ENCODE data around the gene MGMT. TPM values are rescaled to one million over a fixed set of nuclear protein-coding genes. Genes with fewer than 3 reads are reported as not detected.

MGMT gene
- total and polyA plus RNA-seq, 2 of the 4 experiments (the other 2 are of a cell fraction), result 11.5 to 17.8 TPM

- no peak for TF ChIP-seq RFX5 (IDR thresholded peaks at IDR 0.05; ENCODE audit: low read depth, low read length)
Observed at GRCh38 chr10:129765664-129766550, 298.9 kb downstream of the MGMT start (continued).

GRCh38 chr10:129766611-129767550, 299.8 kb downstream of the MGMT start:
- H3K14ac ChIP-seq (replicated peaks; ENCODE audit: low read depth, low read length), result no peak overlapping the region
- no peak overlapping the region for H2AK9ac ChIP-seq (replicated peaks; ENCODE audit: low read depth, low read length, poor library complexity)
- H3K4ac ChIP-seq (ENCODE audit: low read depth, low read length), result no peak overlapping the region
- no peak overlapping the region for H3K56ac ChIP-seq (ENCODE audit: extremely low read depth, insufficient read depth, low read length)
- no peak overlapping the region for H3K4me3 ChIP-seq (ENCODE audit: insufficient read depth, low read depth, low read length)
- peaks cover 31% of the 10 kb centered on the region for H3K9me3 ChIP-seq (ENCODE audit: control insufficient read depth, insufficient read depth, low read length)
- no peak overlapping the region for H2BK15ac ChIP-seq (ENCODE audit: low read depth, low read length)
- no peak overlapping the region for H3K18ac ChIP-seq (ENCODE audit: low read depth, low read length)
- POLR2A ChIA-PET (ENCODE audit: unreplicated experiment), result no interaction called here
- no peak overlapping the region for H3K27ac ChIP-seq (ENCODE audit: insufficient read depth, low read length)
- 100% methylated on average over 6 of the region's 25 CpGs; no CpG with 5 or more reads in 1 of the 2 experiments for WGBS, 2 experiments (ENCODE audit: extremely low coverage in 2 of 2, insufficient read length in 1 of 2)
- TF ChIP-seq FOS (IDR thresholded peaks at IDR 0.05; ENCODE audit: low read depth, low read length) (no peak), NFE2L2 (IDR thresholded peaks at IDR 0.05; ENCODE audit: low read depth, low read length) (no peak), RFX5 (IDR thresholded peaks at IDR 0.05; ENCODE audit: low read depth, low read length) (no peak), CEBPB (IDR thresholded peaks at IDR 0.05; ENCODE audit: low read depth, low read length) (no peak), BHLHE40 (IDR thresholded peaks at IDR 0.05; ENCODE audit: low read depth, low read length) (no peak), CHD1 (IDR thresholded peaks at IDR 0.05; ENCODE audit: low read depth, low read length) (no peak), POLR2A (IDR thresholded peaks at IDR 0.05; ENCODE audit: low read depth, low read length) (no peak), RAD21 (IDR thresholded peaks at IDR 0.05; ENCODE audit: low read length) (no peak), SMC3 (IDR thresholded peaks at IDR 0.05; ENCODE audit: low read depth, low read length) (no peak), MXI1 (IDR thresholded peaks at IDR 0.05; ENCODE audit: borderline replicate concordance, low read depth, low read length) (no peak), MAFK (IDR thresholded peaks at IDR 0.05; ENCODE audit: low read depth, low read length) (no peak), RCOR1 (IDR thresholded peaks at IDR 0.05; ENCODE audit: insufficient replicate concordance, low read length) (no peak)
- TF ChIP-seq, protein P1, sequence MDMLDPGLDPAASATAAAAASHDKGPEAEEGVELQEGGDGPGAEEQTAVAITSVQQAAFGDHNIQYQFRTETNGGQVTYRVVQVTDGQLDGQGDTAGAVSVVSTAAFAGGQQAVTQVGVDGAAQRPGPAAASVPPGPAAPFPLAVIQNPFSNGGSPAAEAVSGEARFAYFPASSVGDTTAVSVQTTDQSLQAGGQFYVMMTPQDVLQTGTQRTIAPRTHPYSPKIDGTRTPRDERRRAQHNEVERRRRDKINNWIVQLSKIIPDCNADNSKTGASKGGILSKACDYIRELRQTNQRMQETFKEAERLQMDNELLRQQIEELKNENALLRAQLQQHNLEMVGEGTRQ (IDR thresholded peaks at IDR 0.05; ENCODE audit: low read depth, low read length), result no peak
- CTCF ChIA-PET, result no interaction called here
- H2AFZ ChIP-seq (replicated peaks; ENCODE audit: low read length, poor library complexity), result no peak overlapping the region
- H4K20me1 ChIP-seq (ENCODE audit: insufficient read depth, low read length), result no peaks in the 10 kb centered on the region
- BruUV-seq (replicated peaks), result no TSS peak
- no peak overlapping the region for H2BK120ac ChIP-seq (ENCODE audit: low read depth, low read length)
- H3K4me2 ChIP-seq (ENCODE audit: low read depth, low read length), result no peak overlapping the region
- intact Hi-C loops (cut with micrococcal nuclease), result no loop called here
- H2BK20ac ChIP-seq (ENCODE audit: low read depth, low read length), result no peak overlapping the region
- ATAC-seq (ENCODE audit: low read depth) (no peak), DNase-seq (no peak)
- H4K8ac ChIP-seq (ENCODE audit: low read depth in 2 of 2, low read length in 2 of 2), result no peak overlapping the region
- no peaks in the 10 kb centered on the region for H3K4me1 ChIP-seq (ENCODE audit: control insufficient read depth, insufficient read depth, low read length)
- H4K91ac ChIP-seq (ENCODE audit: insufficient read depth, low read depth, low read length), result no peak overlapping the region
- H3K27me3 ChIP-seq (ENCODE audit: control insufficient read depth, insufficient read depth, low read length), result no peaks in the 10 kb centered on the region
- H4K5ac ChIP-seq (ENCODE audit: low read depth, low read length), result no peak overlapping the region
- H2BK5ac ChIP-seq (ENCODE audit: low read depth, low read length, poor library complexity, severe bottlenecking), result no peak overlapping the region
- H3K9me1 ChIP-seq (ENCODE audit: insufficient read depth, low read length), result no peaks in the 10 kb centered on the region
- H3K9ac ChIP-seq (ENCODE audit: low read depth, low read length), result no peak overlapping the region
- no peaks in the 10 kb centered on the region for H3K36me3 ChIP-seq (ENCODE audit: control insufficient read depth, insufficient read depth, low read length)
- dilution Hi-C loops (cut with HindIII; ENCODE audit: low sequenced_read_pairs, unreplicated experiment), result no loop called here
- no peaks in the 10 kb centered on the region for H3K79me1 ChIP-seq (ENCODE audit: low read depth in 1 of 2, low read length in 2 of 2)
- no peak overlapping the region for H2AK5ac ChIP-seq (ENCODE audit: low read depth, low read length)
- no peak overlapping the region for H3K23ac ChIP-seq (ENCODE audit: low read depth, low read length)
- in situ Hi-C loops (cut with MboI; ENCODE audit: low sequenced_read_pairs), result no loop called here

All from IMR-90 (cell line).